HUDEP-2 (cell line): ENCODE measurements around the gene YPEL2.

Experiments used
- DNase-seq, 76 experiments: peaks; one replicate each; lab custom pipeline; 2025; ENCODE audit not compliant: unreplicated experiment in 76 of 76; lab: John Stamatoyannopoulos, UW

The YPEL2 gene

DNA sequence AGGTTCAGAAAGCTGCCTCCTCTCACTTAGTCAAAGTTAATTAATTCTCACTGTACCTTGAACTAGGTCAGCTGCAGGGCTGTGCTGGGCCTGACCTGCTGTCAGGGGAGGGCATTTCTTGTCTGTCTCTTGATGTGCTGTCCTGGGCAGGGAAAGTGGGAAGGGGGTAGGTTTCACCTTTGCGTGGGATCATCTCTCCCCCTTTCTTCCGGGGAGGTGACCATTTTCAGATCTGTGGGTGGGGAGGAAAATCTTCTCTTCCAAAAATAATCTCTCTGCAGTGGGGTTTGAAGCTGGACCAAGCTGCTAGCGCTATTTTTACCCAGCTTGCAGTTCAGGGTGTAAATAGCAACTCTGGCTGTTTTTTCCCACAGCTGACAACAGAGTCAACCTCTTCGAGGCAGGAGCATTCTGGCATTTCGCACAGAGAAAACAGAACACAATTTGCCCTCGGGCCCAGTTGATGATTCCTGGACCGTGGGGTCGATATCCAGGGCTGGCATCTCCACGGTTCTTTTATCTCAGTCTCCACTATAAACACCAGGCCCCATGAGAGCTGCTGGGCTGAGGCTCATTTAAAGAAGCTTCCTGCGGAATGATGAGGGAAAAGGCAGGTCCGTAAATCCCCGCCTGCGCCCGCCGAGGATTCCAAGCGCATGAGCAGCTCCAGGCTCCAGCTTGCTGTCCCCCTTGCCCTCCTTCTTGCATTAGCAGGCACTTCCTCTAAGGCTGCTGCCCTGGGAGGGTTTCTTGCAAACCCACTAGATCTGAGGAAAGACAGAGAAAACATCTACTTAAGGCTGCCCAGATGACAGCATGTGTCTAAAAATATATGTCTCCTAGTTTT is 93.9 kb downstream of the YPEL2 start:
- DNase-seq = no peak

DNA sequence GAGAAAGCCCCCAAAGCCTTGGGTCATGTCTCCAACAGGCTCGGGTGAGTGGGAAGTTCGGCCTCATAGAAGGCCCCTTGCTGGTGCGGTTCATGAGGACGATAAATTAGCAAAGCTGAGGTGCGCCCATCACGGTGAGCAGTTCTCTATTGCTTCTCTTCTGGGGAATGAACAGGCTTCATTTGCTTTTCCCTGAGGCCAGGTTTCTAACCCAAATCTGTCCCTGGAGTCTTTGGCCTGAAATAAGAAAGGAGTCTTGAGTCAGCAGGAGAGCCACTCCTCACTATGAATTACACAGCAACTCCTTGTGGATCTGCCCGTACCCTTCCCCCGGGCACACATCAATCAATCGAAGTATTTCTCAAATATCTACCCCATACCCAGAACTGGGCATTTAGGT is 94.6 kb downstream of the YPEL2 start:
- no peak for DNase-seq

DNA sequence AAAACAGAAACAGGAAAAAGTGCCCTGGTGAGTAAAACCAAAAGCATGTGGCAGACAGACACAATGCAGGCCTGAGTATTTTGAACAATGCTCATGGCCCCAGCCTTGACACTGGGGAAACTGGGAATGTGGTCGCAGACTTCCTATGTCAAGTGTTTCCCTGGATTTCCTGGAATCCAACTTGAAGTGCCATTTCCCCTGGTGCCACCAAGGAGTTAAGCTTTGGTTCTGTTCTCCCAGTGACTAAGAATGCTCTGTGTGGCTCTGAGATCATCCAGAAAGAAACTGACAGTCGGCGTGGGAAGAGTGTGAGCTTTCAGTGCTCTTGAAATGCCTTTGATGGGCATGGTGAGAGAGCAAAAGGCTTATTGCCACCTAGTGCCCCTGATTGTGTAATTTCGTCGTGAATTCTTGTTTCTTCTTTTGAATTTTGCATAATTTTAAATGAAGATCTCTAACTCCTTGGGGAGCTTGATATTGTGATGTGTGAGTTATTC is 96.0 kb downstream of the YPEL2 start:
- no peak for DNase-seq

DNA sequence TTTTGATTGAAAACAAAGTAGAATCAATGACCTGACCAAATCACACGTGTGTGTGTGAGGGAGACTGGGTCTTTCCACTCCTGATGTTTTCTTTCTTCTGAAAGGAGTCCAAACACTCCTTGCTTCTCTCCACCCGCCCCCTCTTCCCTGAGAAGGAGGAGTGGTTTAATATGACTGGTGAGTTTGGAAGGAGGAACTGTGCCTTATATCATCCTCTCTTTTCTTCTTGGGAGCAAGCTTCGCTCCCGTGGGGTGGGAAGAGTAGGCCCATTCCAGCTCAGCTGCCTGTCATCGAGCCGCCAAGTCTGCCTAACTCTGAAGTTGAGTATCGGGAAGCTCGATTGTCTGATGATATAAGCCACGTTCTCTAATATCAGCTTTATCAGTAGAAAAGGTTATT is 96.5 kb downstream of the YPEL2 start:
- no peak for DNase-seq

DNA sequence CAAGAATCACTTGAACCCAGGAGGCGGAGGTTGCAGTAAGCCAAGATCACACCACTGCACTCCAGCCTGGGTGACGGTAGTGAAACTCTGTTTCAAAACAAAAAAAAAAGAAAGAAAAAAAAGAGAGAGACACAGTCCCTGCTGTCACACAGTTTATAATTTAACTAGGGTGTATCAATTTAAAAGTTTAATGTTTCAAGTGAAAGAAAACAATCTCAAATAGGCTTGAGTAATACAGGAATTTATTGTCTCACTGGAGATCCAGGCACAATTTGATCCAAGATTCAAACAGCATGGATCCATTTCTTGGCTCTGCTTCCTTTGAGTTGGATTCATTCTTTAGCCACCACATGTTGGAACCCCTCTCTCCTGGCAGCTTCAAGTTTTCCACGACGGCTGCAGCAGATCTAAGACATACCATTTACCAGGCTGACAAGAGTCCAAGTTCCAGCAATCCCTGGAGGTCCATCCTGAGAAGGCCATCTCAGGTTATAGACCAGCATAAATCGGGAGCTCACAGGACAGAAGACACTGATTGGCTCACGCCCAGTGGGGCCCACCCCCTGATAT is 97.5 kb downstream of the YPEL2 start:
- DNase-seq = no peak

DNA sequence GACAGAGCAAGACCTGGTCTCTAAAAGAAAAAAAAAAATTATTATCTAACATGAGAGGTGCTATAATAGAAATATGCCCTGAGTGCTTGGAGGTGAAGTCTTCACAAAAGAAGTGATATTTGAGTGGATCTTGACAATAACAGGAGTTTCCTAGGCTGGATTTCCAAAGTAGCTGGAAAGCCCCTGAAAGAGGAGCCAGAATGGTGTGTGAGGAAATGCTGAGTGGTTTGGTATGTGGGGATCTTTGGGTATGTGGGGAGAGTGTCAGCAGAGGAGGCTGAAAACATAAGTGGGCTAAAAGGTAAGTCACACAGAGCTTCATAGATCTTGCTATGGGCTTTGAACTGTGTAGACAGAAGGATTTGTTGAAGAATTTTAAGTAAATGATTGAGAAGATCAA is 100.1 kb downstream of the YPEL2 start:
- no peak for DNase-seq

DNA sequence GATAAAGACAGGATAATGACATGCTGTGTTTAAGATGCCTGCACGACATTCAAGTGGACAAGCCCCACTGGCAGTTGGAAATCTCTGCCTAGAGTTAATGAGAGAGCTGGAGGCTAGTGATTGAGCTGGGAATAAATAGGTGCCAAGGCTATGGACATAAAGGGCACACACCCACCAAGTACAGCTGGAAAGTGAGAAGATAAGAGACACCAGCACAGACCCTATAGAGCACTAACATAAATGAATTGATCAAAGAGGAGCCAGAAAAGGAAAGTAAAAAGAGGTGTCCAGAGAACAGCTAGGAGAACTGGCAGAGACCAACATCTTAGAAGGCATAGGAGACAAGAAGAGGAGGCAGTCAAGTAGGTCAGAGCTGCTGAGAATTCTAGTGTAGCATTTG is 101.2 kb downstream of the YPEL2 start:
- no peak for DNase-seq

DNA sequence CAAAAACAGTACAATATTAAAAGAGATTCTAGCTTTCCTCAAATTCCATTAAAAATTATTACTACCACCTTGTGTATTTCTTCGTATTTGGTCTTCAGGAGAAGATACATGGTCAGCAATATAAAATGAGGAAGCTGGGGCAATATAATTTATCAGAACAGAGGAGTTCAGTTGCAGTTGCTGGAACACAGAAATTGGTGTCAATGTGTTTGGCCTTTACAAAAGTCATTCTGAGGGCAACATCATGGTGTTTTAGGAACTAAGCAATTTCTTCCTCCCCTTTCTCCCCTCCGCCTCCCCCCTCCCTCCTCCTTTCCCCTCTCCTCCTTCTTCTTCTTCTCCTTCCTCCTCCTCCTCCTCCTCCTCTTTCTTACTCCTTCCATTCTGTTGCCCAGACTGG is 102.1 kb downstream of the YPEL2 start:
- DNase-seq = no peak

DNA sequence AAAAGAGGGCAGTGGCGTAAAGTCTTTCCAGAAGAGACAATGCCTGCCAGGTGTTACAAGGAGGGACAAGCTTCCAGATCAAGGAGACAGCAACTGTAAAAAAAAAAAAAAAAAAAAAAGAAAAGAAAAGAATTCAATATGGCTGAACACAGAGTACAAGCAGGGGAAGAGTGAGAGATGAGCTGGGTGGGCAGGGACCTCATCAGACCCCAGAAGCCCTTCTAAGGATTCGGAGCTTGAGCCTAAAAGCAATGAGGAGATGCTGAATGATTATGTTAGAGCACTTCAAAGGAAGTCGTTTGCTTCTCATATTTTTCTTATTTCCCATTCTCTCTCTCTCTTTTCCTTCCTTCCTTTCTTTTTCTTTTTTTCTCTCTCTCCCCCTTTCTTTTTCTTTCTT is 103.0 kb downstream of the YPEL2 start:
- no peak for DNase-seq

DNA sequence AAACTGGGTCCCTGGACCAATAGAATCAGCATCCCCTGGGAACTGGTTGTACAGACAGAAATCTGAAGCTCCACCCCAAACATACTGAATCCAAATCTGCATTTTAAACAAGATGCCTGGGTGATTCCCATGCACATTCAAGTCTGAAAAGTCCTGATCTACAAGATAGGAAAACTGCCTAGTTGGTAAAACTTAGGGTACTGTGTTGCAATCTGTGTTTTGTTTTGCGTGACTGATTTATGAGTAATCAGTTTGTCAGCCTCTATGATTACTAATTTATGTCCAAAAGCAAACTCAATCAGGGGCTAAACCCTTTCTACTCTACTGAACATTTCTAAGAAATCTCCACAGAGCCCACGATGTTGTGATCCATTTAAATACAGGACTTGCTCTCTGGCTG is 103.8 kb downstream of the YPEL2 start:
- no peak for DNase-seq

DNA sequence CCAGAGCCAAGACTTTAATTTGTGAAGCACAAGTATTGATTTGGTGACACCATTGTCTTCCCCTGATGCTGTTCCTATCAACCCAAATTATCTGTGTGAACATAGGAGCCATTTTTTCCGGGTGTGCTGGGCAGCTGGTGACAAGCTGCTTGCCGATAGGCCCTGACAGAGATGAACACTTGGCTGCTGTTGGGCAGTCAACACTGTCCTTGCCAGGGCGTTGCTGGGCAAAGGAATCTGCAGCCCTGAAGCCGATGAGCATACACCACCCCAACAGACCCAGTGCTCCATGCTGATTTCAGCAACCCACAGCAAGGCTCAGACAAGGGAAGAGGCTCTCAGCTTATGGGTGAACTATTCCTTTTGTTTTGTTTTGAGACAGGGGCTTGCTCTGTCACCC is 105.4 kb downstream of the YPEL2 start:
- DNase-seq = no peak

DNA sequence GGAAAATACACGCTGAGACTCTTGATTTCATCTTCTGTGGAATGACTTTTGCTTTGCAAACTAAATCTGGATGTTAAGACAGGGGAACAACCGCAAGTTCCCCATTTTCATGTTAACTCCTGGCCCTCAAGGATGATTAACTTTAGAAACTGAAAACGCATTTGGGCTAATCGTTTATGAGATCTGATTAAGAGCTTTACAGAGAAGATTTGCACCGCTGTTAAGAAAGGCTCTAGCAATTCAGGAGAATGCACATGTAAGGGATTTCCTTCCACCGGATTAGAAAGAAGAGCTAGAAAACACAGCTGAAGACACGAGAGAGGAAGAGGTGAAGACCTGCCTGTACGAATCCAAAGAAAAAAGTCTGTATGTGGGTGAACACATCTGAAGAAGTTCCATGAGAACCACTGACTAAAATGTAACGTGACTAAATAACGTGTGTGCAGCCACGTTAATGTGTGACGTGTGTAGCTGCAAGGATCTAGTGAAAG is 106.4 kb downstream of the YPEL2 start:
- DNase-seq = no peak

DNA sequence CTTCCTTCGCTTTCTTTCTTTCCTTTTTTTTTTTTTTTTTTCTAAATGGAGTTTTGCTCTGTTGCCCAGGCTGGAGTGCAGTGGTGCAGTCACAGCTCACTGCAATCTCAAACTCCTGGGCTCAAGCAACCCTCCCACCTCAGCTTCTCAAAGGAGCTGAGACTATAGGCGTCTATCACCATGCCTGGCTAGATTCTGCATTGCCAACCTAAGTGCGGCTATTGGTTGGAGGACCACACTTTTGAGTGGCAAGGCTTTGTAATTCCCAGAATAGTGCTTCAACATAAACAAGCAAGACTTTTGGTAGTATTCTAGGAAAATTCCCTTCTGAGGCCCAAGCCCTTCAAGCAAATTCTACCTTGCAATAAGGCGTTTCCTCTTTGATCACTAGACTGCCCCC is 107.8 kb downstream of the YPEL2 start:
- DNase-seq = no peak

DNA sequence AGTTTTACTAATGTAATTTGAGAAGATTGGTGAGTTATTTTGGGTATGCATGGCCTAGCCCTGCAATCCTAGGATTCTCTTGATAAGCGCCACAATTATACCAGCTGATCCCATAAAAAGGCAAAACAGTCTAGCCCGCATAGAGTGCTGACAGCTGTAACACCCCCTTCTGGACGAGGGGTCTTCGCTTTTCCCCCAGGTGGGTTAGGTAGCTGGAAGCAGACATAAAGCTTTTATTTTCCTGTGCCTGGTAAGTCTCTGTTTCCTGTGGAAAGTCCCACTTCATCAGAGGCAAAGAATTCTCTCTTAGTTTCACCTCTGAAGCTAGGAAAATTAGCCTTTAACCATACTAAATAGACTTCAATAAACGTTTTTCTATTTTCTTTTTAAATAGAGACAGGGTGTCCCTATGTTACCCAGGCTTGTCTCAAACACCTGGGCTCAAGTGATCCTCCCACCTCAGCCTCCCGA is 108.3 kb downstream of the YPEL2 start:
- DNase-seq = no peak

DNA sequence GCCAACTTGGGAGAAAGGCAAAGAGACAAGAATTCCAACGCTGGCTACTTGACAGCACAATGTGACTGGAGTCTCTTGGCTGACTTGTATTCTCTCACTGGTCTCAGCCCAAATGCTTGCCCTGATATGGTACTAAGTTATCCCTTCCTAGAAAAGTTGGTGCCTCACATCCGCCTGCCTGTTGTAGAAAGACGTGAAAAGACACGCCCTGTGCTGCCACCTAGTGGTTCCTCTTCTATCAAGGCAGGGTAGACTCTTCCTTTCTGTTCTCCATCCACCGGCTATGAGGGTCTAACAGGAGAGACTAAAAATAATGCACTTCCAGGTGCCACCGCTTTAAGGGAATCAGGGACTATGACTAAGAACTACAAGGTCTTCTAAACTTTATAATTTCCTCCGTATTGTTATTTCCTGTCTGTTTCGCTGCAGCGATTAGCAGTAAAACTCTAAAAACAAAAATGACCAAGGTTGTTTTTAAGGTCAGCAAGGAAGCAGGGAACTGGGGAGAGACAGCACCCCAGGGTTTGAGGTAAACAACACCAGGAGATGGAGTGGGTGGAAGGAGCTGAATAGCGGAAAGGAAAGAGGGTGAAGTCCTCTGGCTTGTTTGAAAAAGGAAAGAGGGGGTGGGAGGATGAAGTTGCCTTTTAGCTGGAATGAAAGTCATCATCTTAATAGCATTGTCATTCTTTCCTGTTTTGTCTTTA is 109.5 kb downstream of the YPEL2 start:
- DNase-seq = peak in 75 of 76 experiments; percentile 12 to 89 (median 71)

DNA sequence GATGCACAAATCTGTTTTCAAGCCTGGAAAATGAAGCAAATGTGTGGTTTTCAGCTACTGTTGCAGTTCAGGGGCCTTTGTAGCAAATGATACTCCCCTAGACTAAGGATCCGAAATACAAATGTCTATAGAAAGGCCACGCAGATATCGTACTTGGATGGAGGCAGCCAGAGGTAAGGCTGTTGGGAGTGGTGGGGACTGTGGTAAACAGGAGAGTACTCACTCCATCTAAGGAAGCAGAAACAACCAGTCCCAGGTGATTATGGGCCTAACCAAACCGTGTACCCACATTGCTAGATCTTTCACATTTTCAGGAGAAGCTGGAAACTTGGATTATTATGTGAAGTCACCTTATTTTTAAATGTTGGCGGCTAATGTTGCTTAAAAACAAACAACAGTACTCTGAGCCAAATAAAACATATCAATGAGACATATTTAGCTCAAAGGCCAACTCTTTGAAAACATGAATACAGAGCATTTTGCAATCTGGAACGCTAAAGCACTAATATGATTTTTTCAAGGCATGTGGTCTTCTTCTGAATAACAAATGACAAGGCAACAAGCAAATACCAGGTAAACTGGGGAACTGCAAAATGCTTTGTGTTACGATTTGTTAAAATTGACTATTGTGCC is 110.1 kb downstream of the YPEL2 start:
- no peak for DNase-seq

DNA sequence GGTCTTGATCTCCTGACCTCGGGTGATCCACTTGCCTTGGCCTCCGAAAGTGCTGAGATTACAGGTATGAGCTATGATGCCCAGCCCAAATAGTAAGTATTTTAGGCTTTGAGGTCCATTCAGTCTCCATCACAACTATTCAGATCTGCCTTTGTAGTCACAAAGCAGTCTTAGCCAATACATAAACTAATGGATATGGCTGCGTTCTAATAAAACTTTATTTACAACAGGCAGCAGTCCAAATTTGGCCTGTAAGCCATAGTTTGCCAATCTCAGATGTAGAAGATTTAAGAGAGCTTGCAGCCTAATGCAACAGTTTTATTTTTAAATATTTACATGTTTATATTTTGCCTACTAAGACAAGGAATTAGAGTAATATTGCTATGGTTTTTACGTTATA is 111.7 kb downstream of the YPEL2 start:
- DNase-seq = no peak
